Natural killer cell (primary cell): Measurements from ENCODE around the gene TEX10. TPM values are rescaled to one million over a fixed set of nuclear protein-coding genes. Genes with fewer than 3 reads are reported as not detected.

Experiments
- ATAC-seq, 3 donors: fragments of 150-1000 bp in 2 of 3; fragments of 200-7000 bp in 1 of 3; cut with Tn5 transposase; 1 replicate in 1 of 3; 2 replicates in 2 of 3; pipeline ENCODE4 v1.10.0; 2021; ENCODE audit warnings: mild to moderate bottlenecking in 2 of 3, moderate library complexity in 2 of 3
- DNase-seq, 2 donors: peaks; one replicate each; pipeline versions ENCODE4 v3.0.0 to v3.0.0-alpha.2; 2013 to 2021; ENCODE audit warnings: mixed read lengths in 1 of 2
- H3K27ac ChIP-seq: one replicate; pipeline ENCODE4 v1.5.1; 2013; ENCODE audit warnings: mild to moderate bottlenecking, low read length
- H3K27me3 ChIP-seq: one replicate; pipeline ENCODE4 v1.6.1; 2013; ENCODE audit warnings: low read length; ENCODE audit not compliant: control insufficient read depth, insufficient read depth
- H3K36me3 ChIP-seq: one replicate; pipeline ENCODE4 v1.6.1; 2013; ENCODE audit warnings: low read length; ENCODE audit not compliant: control insufficient read depth, insufficient read depth
- H3K4me1 ChIP-seq: one replicate; pipeline ENCODE4 v1.6.1; 2013; ENCODE audit warnings: low read length; ENCODE audit not compliant: control insufficient read depth, insufficient read depth
- H3K4me3 ChIP-seq: one replicate; pipeline ENCODE4 v1.5.1; 2013; ENCODE audit warnings: low read length
- H3K9me3 ChIP-seq: one replicate; pipeline ENCODE4 v1.6.1; 2013; ENCODE audit warnings: low read length; ENCODE audit not compliant: control insufficient read depth, insufficient read depth
- H3K27ac Mint-ChIP-seq, 2 donors: one replicate each; pipeline ENCODE4 v1.8.0; 2022; ENCODE audit warnings: mild to moderate bottlenecking in 2 of 2, mixed read lengths in 2 of 2, moderate library complexity in 1 of 2
- H3K27me3 Mint-ChIP-seq, 2 donors: one replicate each; pipeline ENCODE4 v1.8.0; 2022; ENCODE audit warnings: low read depth in 2 of 2, mixed read lengths in 2 of 2
- H3K36me3 Mint-ChIP-seq: one replicate; pipeline ENCODE4 v1.8.0; 2022; ENCODE audit warnings: mixed read lengths
- H3K4me1 Mint-ChIP-seq, 2 donors: one replicate each; pipeline ENCODE4 v1.8.0; 2022; ENCODE audit warnings: mixed read lengths in 2 of 2
- H3K4me3 Mint-ChIP-seq: one replicate; pipeline ENCODE4 v1.8.0; 2022; ENCODE audit warnings: mild to moderate bottlenecking, moderate library complexity, mixed read lengths
- H3K9me3 Mint-ChIP-seq, 2 donors: one replicate each; pipeline ENCODE4 v1.8.0; 2022; ENCODE audit warnings: mixed read lengths in 2 of 2
- CTCF ChIP-seq: fragments of 200-600 bp; IDR thresholded peaks from one replicate; pipeline ENCODE4 v1.8.0; 2022; ENCODE audit warnings: antibody characterized with exemption
- WGBS: methylation state at CpG from one replicate; pipeline ENCODE4 v1.1.7; 2013; ENCODE audit warnings: missing lambda C conversion rate; ENCODE audit not compliant: insufficient coverage; 5-methylcytosine and 5-hydroxymethylcytosine counted together
- intact Hi-C: fragments of 100-400 bp; cut with micrococcal nuclease; formaldehyde crosslinking; loops from one replicate; pipeline ENCODE4 v1.14.2; 2022
- total RNA-seq, 4 donors: library from RNA; stranded (reverse); fragments of 120-200 nt in 1 of 4; gene quantifications; one replicate each; pipeline versions ENCODE4 v1.2.3 to v1.2.4, GENCODE V29; 2013 to 2022

TEX10 gene
- total RNA-seq, 3 donors from 2014 or later (not counting 1 experiment from before 2014, with no cell fraction given), result 11.1 to 15.9 (median 13.2) TPM

DNA sequence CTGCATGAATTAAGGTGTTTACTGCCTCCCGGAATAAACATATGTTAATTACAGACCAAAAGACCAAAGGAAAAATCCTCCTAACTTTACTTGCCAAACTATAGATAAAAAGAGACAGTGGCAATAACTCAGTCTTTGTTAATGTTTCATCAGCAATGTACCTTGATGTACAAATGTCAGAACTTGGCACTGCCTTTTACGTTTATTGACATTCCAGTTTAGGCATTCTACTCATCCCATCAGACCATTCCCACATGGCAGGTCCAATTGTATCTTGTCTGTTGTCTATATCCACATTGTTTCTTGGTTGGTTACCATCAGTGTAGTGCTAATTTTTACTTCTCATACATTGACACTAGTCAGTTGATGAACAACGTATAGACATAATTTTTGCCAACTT lies 85.5 kb downstream of the TEX10 start:
- WGBS, result 93% methylated on average over 3 of the region's 3 CpGs
- H3K27ac Mint-ChIP-seq, result no peak overlapping the region
- DNase-seq, result no peak
- no peaks in the 10 kb centered on the region for H3K27me3 ChIP-seq
- TF ChIP-seq CTCF, result no peak
- no peak overlapping the region for H3K4me3 ChIP-seq
- ATAC-seq, result no peak
- intact Hi-C loops, result no loop called here
- H3K27me3 Mint-ChIP-seq, result no peaks in the 10 kb centered on the region
- no peaks in the 10 kb centered on the region for H3K9me3 Mint-ChIP-seq
- H3K36me3 Mint-ChIP-seq, result peaks cover 7% of the 10 kb centered on the region
- H3K4me1 Mint-ChIP-seq, result no peaks in the 10 kb centered on the region
- no peak overlapping the region for H3K27ac ChIP-seq
- no peaks in the 10 kb centered on the region for H3K4me1 ChIP-seq
- H3K9me3 ChIP-seq, result no peaks in the 10 kb centered on the region
- H3K36me3 ChIP-seq, result peaks cover 6% of the 10 kb centered on the region
- no peak overlapping the region for H3K4me3 Mint-ChIP-seq

Other genes with a start within 250 kb of the TEX10 start
- gene MSANTD3, start 74.2 kb upstream of the TEX10 start, total RNA-seq, result 10 to 100 TPM; 11.3 to 15.6 (median 14.2) TPM
- gene TMEFF1, start 120.2 kb upstream of the TEX10 start, total RNA-seq, result under 1 TPM in 1 of 3 donors, not detected in 2; 0.18 TPM
- under 1 TPM; 0.21 to 0.63 (median 0.41) TPM for gene CAVIN4, start 225.1 kb upstream of the TEX10 start, total RNA-seq